Embryonic facial prominence (tissue), 1 donor: ENCODE data around the gene PROX1.
"Not testable (repeated sequence)": the region's sequence is repeated elsewhere in the genome, so short reads cannot be mapped to it uniquely, and the experiment has no call there.

ENCODE experiments used
- DNase-seq: peaks from one replicate; pipeline ENCODE4 v3.0.0-alpha.2; 2016; ENCODE audit errors: extremely low spot score

The PROX1 gene

GRCh38 chr1:214072426-214073157 lies 84.8 kb downstream of the PROX1 start:
- DNase-seq, result no peak

DNA sequence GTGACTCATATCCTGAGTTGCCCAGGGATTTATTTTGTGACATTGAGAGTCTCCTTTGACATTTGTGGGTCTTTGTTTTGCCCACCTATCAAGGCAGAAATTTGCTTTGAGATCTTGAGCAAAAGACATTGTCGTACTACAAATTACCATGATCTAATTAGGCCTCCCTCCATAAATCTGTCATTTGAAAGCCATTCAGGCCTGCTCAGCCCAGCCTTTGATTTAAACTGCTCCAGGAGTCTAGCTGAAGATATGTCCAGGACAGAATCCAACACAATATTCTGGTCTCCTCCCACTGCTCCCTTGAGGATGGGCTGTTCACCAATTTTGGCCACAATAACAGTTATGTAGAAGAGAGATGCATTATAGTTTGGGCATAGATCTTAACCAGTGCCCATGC lies 86.7 kb downstream of the PROX1 start:
- no peak for DNase-seq

DNA sequence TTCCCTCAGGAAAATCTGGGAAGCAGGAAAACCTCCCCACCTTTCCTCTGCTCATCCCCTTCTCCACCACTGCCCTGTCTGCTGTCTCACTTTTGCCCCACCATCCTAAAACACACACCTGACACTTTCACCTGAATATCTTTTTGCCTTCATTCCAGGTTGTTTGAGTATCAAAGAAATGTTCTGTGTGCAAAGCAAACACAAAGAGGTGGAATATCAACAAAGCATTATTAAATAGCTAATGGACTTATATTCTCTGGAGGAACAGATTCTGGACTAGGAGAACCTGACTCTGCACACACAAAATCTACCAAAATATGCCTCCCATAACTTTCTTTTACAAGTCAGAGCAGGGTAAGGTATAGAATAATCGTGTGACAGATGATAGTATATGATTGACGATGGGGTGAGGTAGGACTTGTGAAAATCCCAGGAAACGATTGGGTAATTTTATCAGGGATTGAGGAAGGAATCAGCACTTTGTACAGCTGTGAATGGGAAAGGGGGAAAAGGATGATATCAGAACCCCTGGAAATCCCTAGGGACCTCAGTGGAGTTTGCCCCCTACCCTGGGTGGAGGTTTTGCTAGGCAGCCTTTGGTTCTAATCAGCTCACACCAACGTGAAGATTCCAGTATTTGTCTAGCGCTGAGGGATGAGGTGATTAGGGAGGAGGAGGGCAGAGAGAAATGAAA lies 87.7 kb downstream of the PROX1 start:
- no peak for DNase-seq

- DNase-seq, result no peak
Observed at GRCh38 chr1:214075999-214076707, 88.4 kb downstream of the PROX1 start.

DNA sequence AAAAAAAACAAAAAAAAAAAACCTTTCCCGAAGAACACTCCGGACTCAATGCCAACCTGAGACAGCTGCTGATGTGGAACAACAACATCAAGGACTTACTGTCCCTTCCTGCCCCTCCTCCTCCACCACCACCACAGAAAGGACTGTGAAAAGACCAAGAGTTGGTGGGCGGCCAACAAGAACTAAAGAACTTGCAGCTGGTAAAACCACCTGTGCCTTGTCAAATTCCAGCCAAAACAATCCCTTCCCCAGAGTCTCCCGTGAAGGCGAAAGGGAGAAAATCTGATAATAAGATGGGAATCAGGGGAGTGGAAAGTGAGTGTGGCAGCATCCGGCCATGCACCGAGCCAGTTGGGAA lies 88.9 kb downstream of the PROX1 start:
- DNase-seq, result no peak

DNA sequence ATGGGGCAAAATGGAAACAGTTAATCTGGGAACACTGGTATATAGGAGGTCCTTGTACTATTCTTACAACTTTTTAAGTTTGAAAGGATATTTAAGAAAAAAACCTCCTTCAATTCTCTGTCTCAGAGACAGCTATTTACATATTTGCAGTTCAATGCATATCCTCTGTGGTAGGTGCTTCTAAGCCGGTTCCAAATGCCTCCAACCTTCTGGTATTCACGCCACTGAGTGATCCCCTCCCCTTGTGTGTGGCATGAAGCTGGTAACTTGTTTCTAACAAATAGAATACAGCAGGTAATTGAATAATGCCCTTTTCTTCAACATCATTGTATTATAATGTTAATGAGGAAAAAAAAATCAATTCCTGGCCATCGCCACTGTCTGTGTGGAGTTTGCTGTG lies 91.2 kb downstream of the PROX1 start:
- DNase-seq, result no peak

DNA sequence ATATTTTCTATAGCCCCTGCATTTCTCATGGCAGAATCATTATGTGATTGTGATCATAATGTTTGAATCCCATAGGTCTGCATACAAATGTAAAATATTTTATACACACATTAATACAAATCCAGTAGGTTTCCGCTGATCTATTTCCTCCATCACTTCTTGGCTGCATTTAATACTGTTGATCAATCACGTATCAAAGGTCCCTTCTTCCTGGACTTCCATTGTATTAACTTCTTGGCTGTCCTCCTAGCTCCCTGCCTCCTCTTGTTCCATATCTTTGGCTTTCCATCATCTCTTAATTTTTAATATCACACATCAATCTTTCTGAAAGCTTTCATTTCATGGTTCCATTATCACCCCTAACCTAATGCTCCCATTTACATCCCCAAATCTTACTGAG lies 97.6 kb downstream of the PROX1 start:
- no peak for DNase-seq

- DNase-seq, result no peak
Observed at GRCh38 chr1:214086945-214087344, 99.2 kb downstream of the PROX1 start.

GRCh38 chr1:214089003-214089402 lies 101.2 kb downstream of the PROX1 start:
- not testable (repeated sequence) for DNase-seq
